Smooth muscle cell (in vitro differentiated cells): ENCODE measurements around the gene BRD3OS. TPM values are rescaled to one million over a fixed set of nuclear protein-coding genes. Genes with fewer than 3 reads are reported as not detected.

ENCODE experiments used
- DNase-seq: peaks from one replicate; lab custom pipeline; 2025; ENCODE audit not compliant: unreplicated experiment; lab: John Stamatoyannopoulos, UW
- H2AFZ ChIP-seq: fragments of 200-600 bp; sonication (generic); 2 replicates; pipeline ENCODE4 v1.6.0; 2016; ENCODE audit warnings: antibody characterized with exemption, low read depth, mild to moderate bottlenecking
- H3F3A ChIP-seq: fragments of 200-600 bp; sonication (generic); 2 replicates; pipeline ENCODE4 v1.6.0; 2017; ENCODE audit warnings: antibody characterized with exemption, low read depth
- H3K27ac ChIP-seq: fragments of 200-600 bp; sonication (generic); 2 replicates; pipeline ENCODE4 v1.5.1; 2016; ENCODE audit warnings: low read depth, mild to moderate bottlenecking
- H3K27me3 ChIP-seq: fragments of 200-600 bp; sonication (generic); 2 replicates; pipeline ENCODE4 v1.6.1; 2016; ENCODE audit warnings: low read depth, mild to moderate bottlenecking
- H3K36me3 ChIP-seq: fragments of 200-600 bp; sonication (generic); 2 replicates; pipeline ENCODE4 v1.5.1; 2016; ENCODE audit warnings: low read depth
- H3K4me1 ChIP-seq: fragments of 200-600 bp; sonication (generic); 2 replicates; pipeline ENCODE4 v1.5.1; 2016; ENCODE audit warnings: low read depth
- H3K4me2 ChIP-seq: fragments of 200-600 bp; sonication (generic); 2 replicates; pipeline ENCODE4 v1.6.0; 2016; ENCODE audit warnings: mild to moderate bottlenecking
- H3K4me3 ChIP-seq: fragments of 200-600 bp; sonication (generic); 2 replicates; pipeline ENCODE4 v1.5.1; 2016; ENCODE audit warnings: mild to moderate bottlenecking
- H3K79me2 ChIP-seq: fragments of 200-600 bp; sonication (generic); 2 replicates; pipeline ENCODE4 v1.6.0; 2016; ENCODE audit warnings: low read depth, mild to moderate bottlenecking
- H3K9ac ChIP-seq: fragments of 200-600 bp; sonication (generic); 2 replicates; pipeline ENCODE4 v1.6.0; 2016; ENCODE audit warnings: low read depth
- H3K9me3 ChIP-seq: fragments of 200-600 bp; sonication (generic); replicated peaks from 2 replicates; pipeline ENCODE4 v1.5.1; 2016; ENCODE audit warnings: low read depth
- H4K20me1 ChIP-seq: fragments of 200-600 bp; sonication (generic); 2 replicates; pipeline ENCODE4 v1.6.0; 2016; ENCODE audit warnings: low read depth
- CTCF ChIP-seq: fragments of 200-600 bp; sonication (generic); IDR thresholded peaks from 2 replicates; pipeline ENCODE4 v1.5.1; 2017; ENCODE audit warnings: borderline replicate concordance, mild to moderate bottlenecking, antibody characterized with exemption; ENCODE audit not compliant: insufficient read depth, poor library complexity, severe bottlenecking
- WGBS: methylation state at CpG from one replicate; pipeline ENCODE4 v1.1.7; 2016; ENCODE audit warnings: low lambda C conversion rate; 5-methylcytosine and 5-hydroxymethylcytosine counted together
- polyA plus RNA-seq: library from polyadenylated mRNA; unstranded; fragments of >200 nt; fragmentation: Nextera tagmentation; extraction: Ambion mirVana; gene quantifications from 2 replicates; pipeline ENCODE4 v1.2.1, GENCODE V29; 2016
- total RNA-seq: library from RNA; depleted of rRNA; stranded (reverse); fragments of >200 nt; gene quantifications from 2 replicates; pipeline ENCODE4 v1.2.3, GENCODE V29; 2014

Gene BRD3OS
- total and polyA plus RNA-seq, 2 experiments from 2014 or later = 16.0 to 16.1 TPM

- Histone ChIP-seq H3K27me3 (no peaks in the 10 kb centered on the region), H3K79me2 (no peaks in the 10 kb centered on the region), H2AFZ (no peak overlapping the region), H3K36me3 (no peaks in the 10 kb centered on the region), H3K9ac (no peak overlapping the region), H4K20me1 (no peaks in the 10 kb centered on the region), H3K9me3 (no peaks in the 10 kb centered on the region), H3K4me3 (no peak overlapping the region), H3F3A (no peaks in the 10 kb centered on the region), H3K4me1 (no peaks in the 10 kb centered on the region), H3K27ac (no peak overlapping the region), H3K4me2 (no peak overlapping the region)
- no peak for DNase-seq
- 92% methylated on average over 6 of the region's 6 CpGs for WGBS
- TF ChIP-seq CTCF = no peak
These were observed 13.9 kb upstream of the BRD3OS start for GRCh38 chr9:134011401-134011800.

GRCh38 chr9:134014946-134015345 lies 10.3 kb upstream of the BRD3OS start:
- TF ChIP-seq CTCF = no peak
- H3K36me3 ChIP-seq = no peaks in the 10 kb centered on the region
- no peak overlapping the region for H3K4me2 ChIP-seq
- no peak overlapping the region for H3K27ac ChIP-seq
- H3K4me1 ChIP-seq = no peaks in the 10 kb centered on the region
- no peaks in the 10 kb centered on the region for H4K20me1 ChIP-seq
- no peak for DNase-seq
- H3K27me3 ChIP-seq = no peaks in the 10 kb centered on the region
- no peak overlapping the region for H3K4me3 ChIP-seq
- H3K9me3 ChIP-seq = no peaks in the 10 kb centered on the region
- 86% methylated on average over 2 of the region's 2 CpGs for WGBS
- H2AFZ ChIP-seq = no peak overlapping the region
- H3F3A ChIP-seq = no peaks in the 10 kb centered on the region
- no peaks in the 10 kb centered on the region for H3K79me2 ChIP-seq
- H3K9ac ChIP-seq = no peak overlapping the region

- no peaks in the 10 kb centered on the region for H3K36me3 ChIP-seq
- peaks cover 6% of the 10 kb centered on the region for H3K4me1 ChIP-seq
- H3K27ac ChIP-seq = no peak overlapping the region
- no peak for TF ChIP-seq CTCF
- no peaks in the 10 kb centered on the region for H3K79me2 ChIP-seq
- no peaks in the 10 kb centered on the region for H4K20me1 ChIP-seq
- peak overlapping the region; percentile 72 for H3K4me2 ChIP-seq
- DNase-seq = no peak
- H3K9ac ChIP-seq = no peak overlapping the region
- no peaks in the 10 kb centered on the region for H3F3A ChIP-seq
- peak overlapping the region; percentile 55 for H2AFZ ChIP-seq
- no peaks in the 10 kb centered on the region for H3K27me3 ChIP-seq
- WGBS = 93% methylated on average over 4 of the region's 4 CpGs
- H3K4me3 ChIP-seq = peak overlapping the region; percentile 39
- H3K9me3 ChIP-seq = no peaks in the 10 kb centered on the region
These were observed 978 bp upstream of the BRD3OS start for GRCh38 chr9:134024214-134024792.
